Panc1 (cell line): ENCODE measurements around the gene ARHGEF7. TPM values are rescaled to one million over a fixed set of nuclear protein-coding genes. Genes with fewer than 3 reads are reported as not detected.

ENCODE experiments used
- ATAC-seq: fragments of 200-7000 bp; cut with Tn5 transposase; 2 replicates; pipeline ENCODE4 v1.9.1; 2020; ENCODE audit warnings: mild to moderate bottlenecking, moderate library complexity
- BruUV-seq: library from RNA; stranded (reverse); fragments of 400-500 nt; replicated peaks from 2 replicates; lab custom pipeline; 2021; lab: Mats Ljungman, UMichigan
- CTCF ChIA-PET: fragments of 300-600 bp; sonication (Branson Sonifier 250); formaldehyde crosslinking; loops from one replicate; lab custom pipeline; 2022; ENCODE audit warnings: antibody characterized with exemption; lab: Charles Lee
- POLR2A ChIA-PET: fragments of 300-600 bp; sonication (Branson Sonifier 250); formaldehyde crosslinking; loops from one replicate; lab custom pipeline; 2022; ENCODE audit warnings: antibody characterized with exemption; lab: Charles Lee
- DNase-seq: peaks from one replicate; pipeline ENCODE4 v3.0.0-alpha.2; 2010; ENCODE audit warnings: low read depth, low spot score
- H3K27ac ChIP-seq: 2 replicates; pipeline ENCODE4 v1.5.1; 2011; ENCODE audit warnings: mild to moderate bottlenecking, low read length, inconsistent platforms
- H3K27me3 ChIP-seq: fragments of 200-500 bp; sonication (Bioruptor generic); 2 replicates; pipeline ENCODE4 v1.6.0; 2014; ENCODE audit warnings: low read length, inconsistent platforms; ENCODE audit not compliant: control insufficient read depth, insufficient read depth
- H3K36me3 ChIP-seq: fragments of 200-500 bp; sonication (Bioruptor generic); 2 replicates; pipeline ENCODE4 v1.5.1; 2014; ENCODE audit warnings: inconsistent platforms, mild to moderate bottlenecking, low read length, moderate library complexity; ENCODE audit not compliant: control insufficient read depth, insufficient read depth
- H3K4me1 ChIP-seq: 2 replicates; pipeline ENCODE4 v1.5.1; 2011; ENCODE audit warnings: inconsistent platforms, mild to moderate bottlenecking, low read length, moderate library complexity; ENCODE audit not compliant: control insufficient read depth, insufficient read depth
- H3K4me3 ChIP-seq, 2 experiments: 2 replicates each; pipeline ENCODE4 v1.5.1; 2011 to 2012; ENCODE audit warnings: low read depth in 2 of 2, low read length in 2 of 2, mild to moderate bottlenecking in 2 of 2, inconsistent platforms in 1 of 2, moderate library complexity in 1 of 2
- H3K9me3 ChIP-seq: fragments of 200-500 bp; sonication (Bioruptor generic); 2 replicates; pipeline ENCODE4 v1.5.1; 2014; ENCODE audit warnings: low read depth, mild to moderate bottlenecking, inconsistent platforms, low read length, moderate library complexity; ENCODE audit not compliant: control insufficient read depth, insufficient read depth
- POLR2AphosphoS5 ChIP-seq: IDR thresholded peaks from 2 replicates; pipeline ENCODE4 v1.6.1; 2012; ENCODE audit warnings: mild to moderate bottlenecking, low read depth, low read length, moderate library complexity
- REST ChIP-seq, 2 experiments: IDR thresholded peaks; 2 replicates each; pipeline ENCODE4 v1.6.1; 2011 to 2012; ENCODE audit warnings: low read depth in 2 of 2, control low read depth in 1 of 2, low read length in 1 of 2, mild to moderate bottlenecking in 1 of 2, moderate library complexity in 1 of 2; ENCODE audit not compliant: insufficient read depth in 1 of 2
- SIN3A ChIP-seq: IDR thresholded peaks from 2 replicates; pipeline ENCODE4 v1.6.1; 2012; ENCODE audit warnings: low read depth, mild to moderate bottlenecking, low read length, moderate library complexity, borderline replicate concordance; ENCODE audit not compliant: insufficient read depth
- TCF7L2 ChIP-seq: IDR thresholded peaks from 2 replicates; pipeline ENCODE4 v1.6.1; 2011; ENCODE audit warnings: mild to moderate bottlenecking, low read depth, low read length, inconsistent platforms
- in situ Hi-C: cut with HindIII; loops from 2 replicates; pipeline ENCODE4 v1.10.0; 2016; ENCODE audit warnings: low sequenced_read_pairs, low pct_unique_long_range_greater_than_20kb
- intact Hi-C: fragments of 100-400 bp; cut with micrococcal nuclease; formaldehyde crosslinking; loops from one replicate; pipeline ENCODE4 v1.10.0; 2022; ENCODE audit not compliant: unreplicated experiment
- total RNA-seq: library from RNA; stranded (reverse); gene quantifications from one replicate; pipeline ENCODE4 v1.2.1, GENCODE V29; 2021; ENCODE audit not compliant: unreplicated experiment
- TF ChIP-seq, protein P1 (sequence below): fragments of 450-650 bp; IDR thresholded peaks from 2 replicates; pipeline ENCODE4 v1.5.1; 2017; ENCODE audit warnings: mild to moderate bottlenecking

ARHGEF7 gene
- total RNA-seq, 1 experiment from 2014 or later, result 36.4 TPM

GRCh38 chr13:111206148-111206547 is 91.0 kb downstream of the ARHGEF7 start:
- ATAC-seq (no peak), DNase-seq (no peak)
- H3K36me3 ChIP-seq, result no peaks in the 10 kb centered on the region
- H3K27ac ChIP-seq, result no peak overlapping the region
- H3K4me3 ChIP-seq, result no peak overlapping the region
- no peaks in the 10 kb centered on the region for H3K27me3 ChIP-seq
- no peak for TF ChIP-seq TCF7L2
- TF ChIP-seq, protein P1, sequence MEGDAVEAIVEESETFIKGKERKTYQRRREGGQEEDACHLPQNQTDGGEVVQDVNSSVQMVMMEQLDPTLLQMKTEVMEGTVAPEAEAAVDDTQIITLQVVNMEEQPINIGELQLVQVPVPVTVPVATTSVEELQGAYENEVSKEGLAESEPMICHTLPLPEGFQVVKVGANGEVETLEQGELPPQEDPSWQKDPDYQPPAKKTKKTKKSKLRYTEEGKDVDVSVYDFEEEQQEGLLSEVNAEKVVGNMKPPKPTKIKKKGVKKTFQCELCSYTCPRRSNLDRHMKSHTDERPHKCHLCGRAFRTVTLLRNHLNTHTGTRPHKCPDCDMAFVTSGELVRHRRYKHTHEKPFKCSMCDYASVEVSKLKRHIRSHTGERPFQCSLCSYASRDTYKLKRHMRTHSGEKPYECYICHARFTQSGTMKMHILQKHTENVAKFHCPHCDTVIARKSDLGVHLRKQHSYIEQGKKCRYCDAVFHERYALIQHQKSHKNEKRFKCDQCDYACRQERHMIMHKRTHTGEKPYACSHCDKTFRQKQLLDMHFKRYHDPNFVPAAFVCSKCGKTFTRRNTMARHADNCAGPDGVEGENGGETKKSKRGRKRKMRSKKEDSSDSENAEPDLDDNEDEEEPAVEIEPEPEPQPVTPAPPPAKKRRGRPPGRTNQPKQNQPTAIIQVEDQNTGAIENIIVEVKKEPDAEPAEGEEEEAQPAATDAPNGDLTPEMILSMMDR, result no peak
- TF ChIP-seq POLR2AphosphoS5, result no peak
- no peak for TF ChIP-seq SIN3A
- TF ChIP-seq REST (IDR thresholded peaks at IDR 0.05; ENCODE audit: insufficient read depth in 1 of 2, low read depth in 2 of 2, low read length in 1 of 2), result peak; percentile 12 to 63; a peak in 1 of 4 replicates
- BruUV-seq, result no TSS peak
- H3K9me3 ChIP-seq, result no peaks in the 10 kb centered on the region
- intact Hi-C loops, result no loop called here
- peaks cover 21% of the 10 kb centered on the region for H3K4me1 ChIP-seq
- ChIA-PET POLR2A (no interaction called here), CTCF (no interaction called here)
- in situ Hi-C loops, result no loop called here

DNA sequence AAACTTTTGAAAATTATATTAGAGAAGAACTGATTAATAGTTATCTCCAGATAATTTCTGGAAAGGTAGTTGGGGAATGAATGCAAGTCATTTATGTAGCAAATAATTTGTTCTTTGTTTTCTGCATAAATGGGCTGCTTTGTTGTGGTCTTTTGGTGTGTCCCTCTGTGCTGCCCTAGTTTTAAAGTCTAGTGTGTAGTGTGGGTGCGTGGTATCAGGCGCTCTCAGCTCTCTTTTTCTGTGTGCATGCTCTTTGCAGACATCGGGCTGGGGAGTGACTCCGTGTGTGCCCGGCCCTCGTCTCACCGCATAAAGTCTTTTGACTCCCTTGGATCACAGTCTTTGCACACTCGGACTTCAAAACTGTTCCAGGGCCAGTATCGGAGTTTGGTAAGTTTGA is 94.5 kb downstream of the ARHGEF7 start:
- ChIA-PET CTCF (no interaction called here), POLR2A (no interaction called here)
- TF ChIP-seq, protein P1, result no peak
- TF ChIP-seq REST (IDR thresholded peaks at IDR 0.05; ENCODE audit: insufficient read depth in 1 of 2, low read depth in 2 of 2, low read length in 1 of 2), result no peak
- TF ChIP-seq TCF7L2, result no peak
- no peak for TF ChIP-seq SIN3A
- no peak for ATAC-seq
- Histone ChIP-seq H3K4me3 (no peak overlapping the region), H3K4me1 (peaks cover 26% of the 10 kb centered on the region), H3K27me3 (no peaks in the 10 kb centered on the region), H3K9me3 (no peaks in the 10 kb centered on the region), H3K36me3 (no peaks in the 10 kb centered on the region), H3K27ac (no peak overlapping the region)
- intact Hi-C loops, result loop anchor here (5.0 to 10.0 kb wide), 2 partner anchors 142 to 295 kb away; partner anchors contain the start of gene ANKRD10
- no TSS peak for BruUV-seq
- in situ Hi-C loops, result no loop called here
- DNase-seq, result no peak
